A204.1 (cell line): ENCODE results near the gene KIF26A.

Experiments used
- FAIRE-seq: peaks from 2 replicates; lab custom pipeline; 2012; peaks lifted over from hg19 to GRCh38; lab: Jason Lieb, UNC

The KIF26A gene

GRCh38 chr14:104131968-104132732 lies 6.2 kb upstream of the KIF26A start:
- FAIRE-seq = no peak

GRCh38 chr14:104132981-104133380 lies 5.4 kb upstream of the KIF26A start:
- no peak for FAIRE-seq

- FAIRE-seq = no peak
These were observed 4.9 kb upstream of the KIF26A start for GRCh38 chr14:104133496-104133895.

GRCh38 chr14:104134061-104134965 lies 4.1 kb upstream of the KIF26A start:
- FAIRE-seq = no peak

GRCh38 chr14:104135121-104135903 lies 3.1 kb upstream of the KIF26A start:
- no peak for FAIRE-seq

GRCh38 chr14:104135904-104136471 lies 2.4 kb upstream of the KIF26A start:
- FAIRE-seq = no peak

GRCh38 chr14:104136472-104137296 lies 1.7 kb upstream of the KIF26A start:
- FAIRE-seq = no peak

- FAIRE-seq = no peak
These were observed 890 bp upstream of the KIF26A start for GRCh38 chr14:104137297-104138097.

GRCh38 chr14:104138718-104139459 lies 502 bp downstream of the KIF26A start:
- FAIRE-seq = no peak

GRCh38 chr14:104139460-104140212 lies 1.2 kb downstream of the KIF26A start:
- FAIRE-seq = no peak

- FAIRE-seq = no peak
These were observed 1.8 kb downstream of the KIF26A start for GRCh38 chr14:104140213-104140462.

GRCh38 chr14:104140463-104141331 lies 2.3 kb downstream of the KIF26A start:
- no peak for FAIRE-seq

GRCh38 chr14:104141621-104142091 lies 3.3 kb downstream of the KIF26A start:
- FAIRE-seq = no peak

GRCh38 chr14:104142136-104142945 lies 4.0 kb downstream of the KIF26A start:
- FAIRE-seq = no peak

- FAIRE-seq = no peak
These were observed 4.6 kb downstream of the KIF26A start for GRCh38 chr14:104142946-104143470.

GRCh38 chr14:104143521-104144452 lies 5.4 kb downstream of the KIF26A start:
- FAIRE-seq = no peak
